NCI-H345 (cell line): ENCODE data around the gene CBX6.

ENCODE experiments used
- DNase-seq: peaks from one replicate; lab custom pipeline; 2025; lab: John Stamatoyannopoulos, UW

Gene CBX6

GRCh38 chr22:38873469-38874411 is 1.7 kb upstream of the CBX6 start:
- peak; percentile 93 for DNase-seq

- DNase-seq = peak; percentile 64
Observed at GRCh38 chr22:38872831-38873248, 824 bp upstream of the CBX6 start.

GRCh38 chr22:38871360-38872171 is 450 bp downstream of the CBX6 start:
- no peak for DNase-seq

GRCh38 chr22:38870791-38871359 is 1.1 kb downstream of the CBX6 start:
- no peak for DNase-seq

- DNase-seq = peak; percentile 75
Observed at GRCh38 chr22:38870312-38870741, 1.7 kb downstream of the CBX6 start.

- no peak for DNase-seq
Observed at GRCh38 chr22:38869663-38870062, 2.4 kb downstream of the CBX6 start.

GRCh38 chr22:38868886-38869381 is 3.1 kb downstream of the CBX6 start:
- peak; percentile 66 for DNase-seq

GRCh38 chr22:38868286-38868721 is 3.7 kb downstream of the CBX6 start:
- no peak for DNase-seq

GRCh38 chr22:38867471-38868285 is 4.3 kb downstream of the CBX6 start:
- no peak for DNase-seq

GRCh38 chr22:38867124-38867455 is 4.9 kb downstream of the CBX6 start:
- DNase-seq = no peak

GRCh38 chr22:38866399-38867123 is 5.5 kb downstream of the CBX6 start:
- no peak for DNase-seq

- no peak for DNase-seq
Observed at GRCh38 chr22:38866024-38866398, 6.0 kb downstream of the CBX6 start.

- DNase-seq = no peak
Observed at GRCh38 chr22:38865201-38866023, 6.6 kb downstream of the CBX6 start.

- DNase-seq = no peak
Observed at GRCh38 chr22:38864361-38865191, 7.4 kb downstream of the CBX6 start.

GRCh38 chr22:38863531-38864131 is 8.4 kb downstream of the CBX6 start:
- no peak for DNase-seq

GRCh38 chr22:38862375-38863329 is 9.4 kb downstream of the CBX6 start:
- no peak for DNase-seq

- no peak for DNase-seq
Observed at GRCh38 chr22:38861927-38862326, 10.1 kb downstream of the CBX6 start.
